Neural progenitor cell (in vitro differentiated cells): Measurements from ENCODE around the gene SH2D4B. TPM values are rescaled to one million over a fixed set of nuclear protein-coding genes. Genes with fewer than 3 reads are reported as not detected.

Experiments used
- DNase-seq: peaks from one replicate; pipeline ENCODE4 v3.0.0-alpha.2; 2016; ENCODE audit warnings: low spot score
- H2AFZ ChIP-seq: fragments of 200-600 bp; sonication (generic); replicated peaks from 2 replicates; pipeline ENCODE4 v1.6.1; 2016; ENCODE audit warnings: antibody characterized with exemption
- H3F3A ChIP-seq: fragments of 200-600 bp; sonication (generic); 2 replicates; pipeline ENCODE4 v1.6.1; 2016; ENCODE audit warnings: antibody characterized with exemption, low read depth
- H3K27ac ChIP-seq: fragments of 200-600 bp; sonication (generic); 2 replicates; pipeline ENCODE4 v1.5.1; 2016; ENCODE audit warnings: mild to moderate bottlenecking
- H3K27me3 ChIP-seq: fragments of 200-600 bp; sonication (generic); 2 replicates; pipeline ENCODE4 v1.6.1; 2016; ENCODE audit warnings: mild to moderate bottlenecking, moderate library complexity
- H3K36me3 ChIP-seq: fragments of 200-600 bp; sonication (generic); 2 replicates; pipeline ENCODE4 v1.5.1; 2016
- H3K4me1 ChIP-seq: fragments of 200-600 bp; sonication (generic); 2 replicates; pipeline ENCODE4 v1.6.1; 2016; ENCODE audit warnings: mixed run types
- H3K4me2 ChIP-seq: fragments of 200-600 bp; sonication (generic); 2 replicates; pipeline ENCODE4 v1.6.1; 2016
- H3K4me3 ChIP-seq: fragments of 200-600 bp; sonication (generic); 2 replicates; pipeline ENCODE4 v1.5.1; 2016
- H3K79me2 ChIP-seq: fragments of 200-600 bp; sonication (generic); 2 replicates; pipeline ENCODE4 v1.6.1; 2016; ENCODE audit warnings: low read depth
- H3K9ac ChIP-seq: fragments of 200-600 bp; sonication (generic); 2 replicates; pipeline ENCODE4 v1.6.1; 2016
- H3K9me3 ChIP-seq: fragments of 200-600 bp; sonication (generic); 2 replicates; pipeline ENCODE4 v1.5.1; 2016; ENCODE audit warnings: low read depth
- H4K20me1 ChIP-seq: fragments of 200-600 bp; sonication (generic); 2 replicates; pipeline ENCODE4 v1.6.1; 2016; ENCODE audit warnings: low read depth
- H3K27ac Mint-ChIP-seq: 3 replicates; pipeline ENCODE4 v1.8.0; 2021; ENCODE audit warnings: mixed read lengths
- H3K27me3 Mint-ChIP-seq: 2 replicates; pipeline ENCODE4 v1.8.0; 2022; ENCODE audit warnings: low read depth, mild to moderate bottlenecking, inconsistent platforms, moderate library complexity, mixed read lengths; ENCODE audit not compliant: insufficient read depth
- H3K36me3 Mint-ChIP-seq: 3 replicates; pipeline ENCODE4 v1.8.0; 2021; ENCODE audit warnings: mixed read lengths
- H3K4me1 Mint-ChIP-seq: 3 replicates; pipeline ENCODE4 v1.8.0; 2021; ENCODE audit warnings: mixed read lengths
- H3K4me3 Mint-ChIP-seq: 3 replicates; pipeline ENCODE4 v1.8.0; 2021; ENCODE audit warnings: mild to moderate bottlenecking, moderate library complexity, mixed read lengths
- H3K9me3 Mint-ChIP-seq: 3 replicates; pipeline ENCODE4 v1.8.0; 2020; ENCODE audit warnings: mixed read lengths
- EZH2 ChIP-seq: fragments of 200-600 bp; sonication (generic); IDR thresholded peaks from 2 replicates; pipeline ENCODE4 v1.6.1; 2017; ENCODE audit warnings: antibody characterized with exemption, mild to moderate bottlenecking, moderate library complexity
- EZH2phosphoT487 ChIP-seq: fragments of 200-600 bp; sonication (generic); IDR thresholded peaks from 2 replicates; pipeline ENCODE4 v1.6.1; 2017; ENCODE audit warnings: antibody characterized with exemption
- total RNA-seq: library from RNA; depleted of rRNA; stranded (reverse); fragments of >200 nt; gene quantifications from 2 replicates; pipeline ENCODE4 v1.2.3, GENCODE V29; 2015; ENCODE audit warnings: low replicate concordance
- TF ChIP-seq, protein P1 (sequence below): fragments of 200-600 bp; sonication (generic); IDR thresholded peaks from 2 replicates; pipeline ENCODE4 v1.5.1; 2017; ENCODE audit warnings: antibody characterized with exemption, mild to moderate bottlenecking

The SH2D4B gene
- total RNA-seq, 1 donor from 2014 or later, result 0.11 TPM

DNA sequence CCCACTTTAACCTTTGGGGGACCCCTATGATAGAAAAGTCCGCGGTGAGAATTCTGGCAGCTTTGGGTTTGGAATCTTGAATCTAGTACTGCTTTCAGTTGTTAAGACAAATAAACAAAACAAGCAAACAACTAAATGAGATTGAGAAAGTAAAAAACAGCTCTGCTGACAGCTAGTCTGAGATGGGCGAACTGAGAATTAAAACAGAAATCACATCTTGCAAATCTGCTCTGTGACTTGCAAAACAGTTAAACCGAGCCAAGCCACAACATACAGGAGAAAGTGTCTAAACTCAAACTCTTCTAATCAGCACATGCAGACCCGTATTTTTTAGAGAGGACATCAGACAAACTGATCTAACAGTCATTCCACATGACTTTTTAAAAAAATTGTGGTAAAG, 110.4 kb downstream of the SH2D4B start:
- Mint-ChIP-seq H3K27ac (no peak overlapping the region), H3K36me3 (no peaks in the 10 kb centered on the region), H3K9me3 (no peaks in the 10 kb centered on the region), H3K27me3 (no peaks in the 10 kb centered on the region), H3K4me1 (peaks cover 7% of the 10 kb centered on the region), H3K4me3 (no peak overlapping the region)
- Histone ChIP-seq H3K4me2 (no peak overlapping the region), H3K79me2 (no peaks in the 10 kb centered on the region), H4K20me1 (no peaks in the 10 kb centered on the region), H3K27me3 (no peaks in the 10 kb centered on the region), H3K27ac (no peak overlapping the region), H2AFZ (no peak overlapping the region), H3F3A (no peaks in the 10 kb centered on the region), H3K4me3 (no peak overlapping the region), H3K9ac (no peak overlapping the region), H3K9me3 (no peaks in the 10 kb centered on the region), H3K4me1 (no peaks in the 10 kb centered on the region), H3K36me3 (no peaks in the 10 kb centered on the region)
- no peak for DNase-seq
- TF ChIP-seq EZH2 (no peak), EZH2phosphoT487 (no peak)
- TF ChIP-seq, protein P1, sequence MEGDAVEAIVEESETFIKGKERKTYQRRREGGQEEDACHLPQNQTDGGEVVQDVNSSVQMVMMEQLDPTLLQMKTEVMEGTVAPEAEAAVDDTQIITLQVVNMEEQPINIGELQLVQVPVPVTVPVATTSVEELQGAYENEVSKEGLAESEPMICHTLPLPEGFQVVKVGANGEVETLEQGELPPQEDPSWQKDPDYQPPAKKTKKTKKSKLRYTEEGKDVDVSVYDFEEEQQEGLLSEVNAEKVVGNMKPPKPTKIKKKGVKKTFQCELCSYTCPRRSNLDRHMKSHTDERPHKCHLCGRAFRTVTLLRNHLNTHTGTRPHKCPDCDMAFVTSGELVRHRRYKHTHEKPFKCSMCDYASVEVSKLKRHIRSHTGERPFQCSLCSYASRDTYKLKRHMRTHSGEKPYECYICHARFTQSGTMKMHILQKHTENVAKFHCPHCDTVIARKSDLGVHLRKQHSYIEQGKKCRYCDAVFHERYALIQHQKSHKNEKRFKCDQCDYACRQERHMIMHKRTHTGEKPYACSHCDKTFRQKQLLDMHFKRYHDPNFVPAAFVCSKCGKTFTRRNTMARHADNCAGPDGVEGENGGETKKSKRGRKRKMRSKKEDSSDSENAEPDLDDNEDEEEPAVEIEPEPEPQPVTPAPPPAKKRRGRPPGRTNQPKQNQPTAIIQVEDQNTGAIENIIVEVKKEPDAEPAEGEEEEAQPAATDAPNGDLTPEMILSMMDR, result no peak

DNA sequence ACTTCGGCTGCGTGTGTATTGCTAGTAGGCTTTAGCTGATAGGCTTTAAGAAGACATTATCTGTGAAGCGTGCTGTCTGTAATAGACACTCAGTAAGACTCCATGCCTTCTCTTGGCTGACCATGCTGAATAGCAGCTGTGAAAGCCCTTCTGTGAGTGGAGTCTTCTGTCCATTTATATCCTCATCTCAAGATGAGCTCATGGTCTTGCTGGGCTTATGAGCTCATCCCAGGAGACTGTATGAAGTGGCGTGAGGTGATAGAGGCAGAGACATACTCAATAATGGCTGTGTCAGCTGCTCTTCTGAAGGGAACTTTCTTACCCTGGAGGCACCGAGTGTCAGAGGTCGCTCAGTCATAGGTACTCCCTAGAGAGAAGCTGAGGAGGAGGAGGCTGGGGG, 111.5 kb downstream of the SH2D4B start:
- Mint-ChIP-seq H3K4me3 (no peak overlapping the region), H3K27ac (no peak overlapping the region), H3K27me3 (no peaks in the 10 kb centered on the region), H3K36me3 (no peaks in the 10 kb centered on the region), H3K4me1 (no peaks in the 10 kb centered on the region), H3K9me3 (peaks cover 4% of the 10 kb centered on the region)
- Histone ChIP-seq H3K9ac (no peak overlapping the region), H3K9me3 (no peaks in the 10 kb centered on the region), H3F3A (no peaks in the 10 kb centered on the region), H3K4me2 (no peak overlapping the region), H3K36me3 (no peaks in the 10 kb centered on the region), H3K27me3 (no peaks in the 10 kb centered on the region), H2AFZ (no peak overlapping the region), H3K79me2 (no peaks in the 10 kb centered on the region), H3K27ac (no peak overlapping the region), H4K20me1 (no peaks in the 10 kb centered on the region), H3K4me3 (no peak overlapping the region), H3K4me1 (no peaks in the 10 kb centered on the region)
- DNase-seq, result no peak
- TF ChIP-seq EZH2, result no peak
- TF ChIP-seq, protein P1, result no peak
- TF ChIP-seq EZH2phosphoT487, result no peak

DNA sequence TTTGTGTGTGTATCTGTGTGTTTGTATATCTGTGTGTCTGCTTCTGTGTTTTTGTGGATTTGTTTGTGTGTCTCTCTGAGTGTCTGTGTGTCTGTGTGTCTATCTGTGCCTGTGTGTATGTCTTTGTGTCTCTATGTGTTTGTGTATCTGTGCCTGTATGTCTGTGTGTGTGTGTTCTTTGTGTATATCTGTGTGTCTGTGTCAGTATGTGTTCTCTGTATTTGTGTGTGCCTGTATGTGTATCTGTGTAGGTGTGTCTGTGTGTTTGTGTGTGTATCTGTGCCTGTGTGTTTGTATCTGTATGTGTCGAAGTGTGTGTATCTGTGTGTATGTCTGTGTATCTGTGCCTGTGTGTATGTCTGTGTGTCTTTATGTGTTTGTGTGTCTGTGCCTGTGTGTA, 118.2 kb downstream of the SH2D4B start:
- no peaks in the 10 kb centered on the region for H3K4me1 Mint-ChIP-seq
- Histone ChIP-seq H3K27ac (no peak overlapping the region), H3K27me3 (no peaks in the 10 kb centered on the region), H3K4me2 (no peak overlapping the region), H3K4me3 (no peak overlapping the region), H4K20me1 (no peaks in the 10 kb centered on the region), H3K4me1 (no peaks in the 10 kb centered on the region), H3K9me3 (no peaks in the 10 kb centered on the region), H3F3A (no peaks in the 10 kb centered on the region), H3K36me3 (no peaks in the 10 kb centered on the region), H2AFZ (no peak overlapping the region), H3K79me2 (no peaks in the 10 kb centered on the region), H3K9ac (no peak overlapping the region)
- H3K36me3 Mint-ChIP-seq, result no peaks in the 10 kb centered on the region
- peaks cover 7% of the 10 kb centered on the region for H3K9me3 Mint-ChIP-seq
- DNase-seq, result no peak
- no peak overlapping the region for H3K27ac Mint-ChIP-seq
- H3K4me3 Mint-ChIP-seq, result no peak overlapping the region
- H3K27me3 Mint-ChIP-seq, result no peaks in the 10 kb centered on the region
- TF ChIP-seq, protein P1, result no peak
- TF ChIP-seq EZH2 (no peak), EZH2phosphoT487 (no peak)

DNA sequence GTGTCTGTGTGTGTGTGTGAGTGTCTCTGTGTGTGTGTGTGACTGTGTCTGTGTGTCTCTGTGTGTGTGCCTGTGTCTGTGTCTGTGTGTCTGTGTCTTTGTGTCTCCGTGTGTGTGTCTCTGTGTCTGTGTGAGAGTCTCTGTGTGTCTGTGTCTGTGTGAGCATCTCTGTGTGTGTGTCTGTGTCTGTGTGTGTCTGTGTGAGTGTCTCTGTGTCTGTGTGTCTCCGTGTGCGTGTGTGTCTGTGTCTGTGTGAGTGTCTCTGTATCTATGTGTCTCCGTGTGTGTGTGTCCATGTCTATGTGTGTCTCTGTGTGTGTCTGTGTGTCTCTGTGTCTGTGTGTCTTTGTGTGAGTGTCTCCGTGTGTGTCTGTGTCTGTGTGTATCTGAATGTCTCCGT, 120.4 kb downstream of the SH2D4B start:
- Mint-ChIP-seq H3K27me3 (no peaks in the 10 kb centered on the region), H3K27ac (no peak overlapping the region), H3K36me3 (no peaks in the 10 kb centered on the region), H3K4me1 (peaks cover 5% of the 10 kb centered on the region), H3K9me3 (peaks cover 7% of the 10 kb centered on the region), H3K4me3 (no peak overlapping the region)
- no peak for DNase-seq
- TF ChIP-seq EZH2, result no peak
- TF ChIP-seq EZH2phosphoT487, result no peak
- TF ChIP-seq, protein P1, result no peak
- Histone ChIP-seq H4K20me1 (no peaks in the 10 kb centered on the region), H3K4me2 (no peak overlapping the region), H3K9ac (no peak overlapping the region), H3K36me3 (no peaks in the 10 kb centered on the region), H3F3A (peaks cover 4% of the 10 kb centered on the region), H2AFZ (no peak overlapping the region), H3K9me3 (no peaks in the 10 kb centered on the region), H3K27me3 (no peaks in the 10 kb centered on the region), H3K4me1 (peaks cover 2% of the 10 kb centered on the region), H3K79me2 (no peaks in the 10 kb centered on the region), H3K27ac (no peak overlapping the region), H3K4me3 (no peak overlapping the region)
